Heart left ventricle (tissue), 13 donors: ENCODE measurements around the gene CZIB.

Experiments used
- CTCF ChIP-seq, 12 donors: fragments of 200-600 bp; sonication (generic) in 4 of 12; IDR thresholded peaks; one replicate each; pipeline versions ENCODE4 v1.5.0 to v1.8.0; 2018 to 2022; ENCODE audit warnings: antibody characterized with exemption in 12 of 12, mild to moderate bottlenecking in 5 of 12
- POLR2A ChIP-seq, 2 donors: fragments of 450-650 bp; IDR thresholded peaks; one replicate each; pipeline ENCODE4 v1.6.1; 2017; ENCODE audit warnings: antibody characterized with exemption in 2 of 2, mild to moderate bottlenecking in 2 of 2, moderate library complexity in 2 of 2
- donor health status: ischemic (EF 13 %, LVEDD 7.1; RV severe dilation, severe dysfunction).
- donor health status: DM: no; HTN: yes; CAD: no.
- donor health status: DM: no; HTN: no; CAD: no.
- donor health status: ischemic (EF 25% LVEDD 6.9; RV normal size, moderate dysfunction).
- donor health status: ischemic (EF 25% LVEDD 5.7; RV mildly dilated, moderate dysfunction).
- donor health status: ischemic (EF 35%, LVEDD 5.7; RV mildly dilated, moderate dysfunction).
- donor health status: nonischemic (EF 11% LVEDD 7.7; RV severe dilation, severe dysfunction).
- donor health status: DM: yes; HTN: yes; CAD: no.
- donor health status: PGD.
- donor health status: ischemic (EF 29% LVEDD 5.4; RV normal size, mild dysfunction).
- donor health status: nonischemic (EF 23%, LVEDD 6.1; RV moderate dilation, normal function).

GRCh38 chr1:53196017-53196484 is 24.4 kb downstream of the CZIB start:
- no peak for TF ChIP-seq CTCF (IDR thresholded peaks at IDR 0.05)
- no peak for TF ChIP-seq POLR2A (IDR thresholded peaks at IDR 0.05)
